ENCODE data around the gene AP4S1. TPM values are rescaled to one million over a fixed set of nuclear protein-coding genes. Genes with fewer than 3 reads are reported as not detected.
"Not testable (repeated sequence)": the region's sequence is repeated elsewhere in the genome, so short reads cannot be mapped to it uniquely, and the experiment has no call there.

The AP4S1 gene
- total and polyA plus RNA-seq, 2 of the 8 experiments (the other 6 are each of a cell fraction or from before 2014, with no cell fraction given), result 2.8 to 9.9 TPM

DNA sequence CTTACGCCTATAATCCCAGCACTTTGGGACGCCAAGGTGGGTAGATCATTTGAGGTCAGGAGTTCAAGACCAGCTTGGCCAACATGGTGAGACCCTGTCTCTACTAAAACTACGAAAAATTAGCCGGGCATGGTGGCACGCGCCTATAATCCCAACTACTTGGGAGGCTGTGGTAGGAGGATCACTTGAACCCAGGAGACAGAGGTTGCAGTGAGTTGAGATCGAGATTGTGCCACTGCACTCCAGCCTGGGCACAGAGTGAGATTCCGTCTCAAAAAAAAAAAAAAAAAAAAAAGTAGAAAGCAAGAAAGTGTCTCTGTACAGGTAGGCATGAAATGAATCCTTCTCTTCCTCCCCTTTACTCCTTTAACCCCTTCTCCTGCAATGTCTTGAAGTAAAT, 70.4 kb downstream of the AP4S1 start:
- H2AK5ac ChIP-seq (ENCODE audit: low read depth, low read length); H3K79me1 ChIP-seq (ENCODE audit: low read depth, low read length); H3K27ac ChIP-seq (ENCODE audit: low read depth, low read length); H3K4me1 ChIP-seq (replicated peaks in 1 of 4; ENCODE audit: control insufficient read depth in 3 of 4, insufficient read depth in 4 of 4, low read length in 3 of 4); H3K18ac ChIP-seq (ENCODE audit: extremely low read depth, low read length); H3K14ac ChIP-seq (ENCODE audit: insufficient read length); H3K4ac ChIP-seq (replicated peaks; ENCODE audit: insufficient read length, low read depth, low read length); H4K8ac ChIP-seq (ENCODE audit: extremely low read depth, insufficient read depth, low read length); H3K4me2 ChIP-seq (ENCODE audit: insufficient read depth in 1 of 2, low read depth in 2 of 2, low read length in 2 of 2); DNase-seq (ENCODE audit: low read depth in 1 of 2, low spot score in 2 of 2); POLR2A ChIA-PET (ENCODE audit: partially characterized antibody); H4K5ac ChIP-seq (ENCODE audit: insufficient read length, low read depth, low read length); H2BK12ac ChIP-seq (ENCODE audit: low read depth, low read length); H3K9ac ChIP-seq (replicated peaks in 1 of 4; ENCODE audit: extremely low read depth in 1 of 4, low read depth in 3 of 4, low read length in 3 of 4); H3K4me3 ChIP-seq (ENCODE audit: extremely low read depth in 1 of 4, insufficient read depth in 2 of 4, low read depth in 3 of 4, low read length in 4 of 4); H2BK20ac ChIP-seq (ENCODE audit: low read length); H2BK120ac ChIP-seq (replicated peaks; ENCODE audit: low read depth, low read length); H4K91ac ChIP-seq (replicated peaks; ENCODE audit: insufficient read length, low read length); H4K20me1 ChIP-seq (replicated peaks in 1 of 2; ENCODE audit: control insufficient read depth in 1 of 2, insufficient read depth in 2 of 2, low read length in 2 of 2); FAIRE-seq; H2BK5ac ChIP-seq (ENCODE audit: low read depth, low read length); H3K27me3 ChIP-seq (replicated peaks in 1 of 4; ENCODE audit: control insufficient read depth in 3 of 4, extremely low read depth in 1 of 4, insufficient read depth in 3 of 4, low read length in 3 of 4); H3K56ac ChIP-seq (replicated peaks; ENCODE audit: insufficient read length, low read depth, low read length); H2AFZ ChIP-seq (ENCODE audit: low read length); H3K79me2 ChIP-seq (ENCODE audit: control insufficient read depth in 1 of 2, insufficient read depth in 2 of 2, low read length in 2 of 2); H2BK15ac ChIP-seq (ENCODE audit: low read length); H3K23ac ChIP-seq (ENCODE audit: insufficient read length); H3K9me3 ChIP-seq (ENCODE audit: insufficient read depth in 2 of 2, low read depth in 1 of 2, low read length in 1 of 2); H3K23me2 ChIP-seq (ENCODE audit: low read depth, low read length): not testable (repeated sequence)
- CTCF ChIA-PET (ENCODE audit: partially characterized antibody), result interaction anchor here (1.4 kb wide), 1 partner anchor 9 kb away, joined by 3 read pairs; no protein-coding TSS in a partner anchor
- WGBS, 2 experiments (ENCODE audit: extremely low coverage in 1 of 2, insufficient coverage in 1 of 2, insufficient read length in 1 of 2, insufficient replicate concordance in 2 of 2, low coverage in 1 of 2, low lambda C conversion rate in 2 of 2, missing lambda C conversion rate in 1 of 2), result 96% methylated on average over 7 of the region's 8 CpGs; no CpG with 5 or more reads in 1 of the 2 experiments
- peaks cover 2 to 24% (median 12%) of the 10 kb centered on the region in 4 experiments; a peak in 6 of 8 replicates for H3K36me3 ChIP-seq (ENCODE audit: control insufficient read depth in 2 of 4, insufficient read depth in 4 of 4, low read length in 3 of 4)
